GM12891 (cell line): Measurements from ENCODE around the gene NT5C1A.

Experiments
- POLR2A ChIP-seq: IDR thresholded peaks from 2 replicates; pipeline ENCODE4 v1.6.1; 2011; ENCODE audit warnings: low read depth, low read length, control low read depth
- POLR2AphosphoS5 ChIP-seq: IDR thresholded peaks from 2 replicates; pipeline ENCODE4 v1.6.1; 2011; ENCODE audit warnings: low read depth, low read length, control low read depth
- TAF1 ChIP-seq: IDR thresholded peaks from 2 replicates; pipeline ENCODE4 v1.6.1; 2011; ENCODE audit warnings: low read depth, low read length, control low read depth

DNA sequence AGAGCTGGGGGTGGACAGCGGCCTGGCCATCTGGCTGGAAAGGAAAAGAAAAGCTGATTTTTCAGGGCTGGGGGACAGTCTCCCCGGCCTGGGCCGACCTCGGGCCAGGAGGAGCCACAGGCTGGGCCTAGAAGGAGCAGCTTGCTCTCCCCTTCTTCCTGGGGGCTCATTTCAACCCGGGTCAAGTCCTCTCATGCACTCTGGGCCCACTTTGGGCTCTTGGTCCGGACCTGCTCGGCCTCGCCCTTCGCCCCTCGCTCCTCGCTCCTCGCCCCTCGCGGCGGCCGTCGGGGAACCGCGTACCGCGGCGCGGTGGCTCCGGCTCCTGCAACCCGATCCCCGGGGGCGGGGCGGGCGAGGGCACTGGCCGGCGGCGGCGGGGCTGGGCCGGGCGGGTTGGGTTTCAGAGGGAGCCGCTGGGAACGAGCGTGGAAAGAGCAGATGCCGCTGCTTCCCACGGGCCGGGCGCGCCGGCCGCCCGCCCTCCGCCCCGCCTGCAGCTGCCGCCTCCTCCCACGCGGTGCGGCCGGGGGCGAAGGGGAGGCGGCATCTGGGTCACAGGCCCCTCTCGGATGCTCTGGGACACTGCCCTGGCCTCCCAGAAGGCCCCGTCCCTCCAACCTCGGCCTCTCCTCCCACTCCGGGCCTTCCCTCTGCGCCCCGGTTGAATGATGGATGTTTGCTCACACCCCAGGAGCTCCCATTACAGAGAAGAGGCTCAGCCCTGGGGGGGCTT is 39.1 kb downstream of the NT5C1A start:
- TF ChIP-seq POLR2AphosphoS5 (no peak), TAF1 (no peak), POLR2A (no peak)
